CD4-positive, alpha-beta T cell treated with Interleukin-6 for 4 hours (primary cell): ENCODE results near the gene ARHGAP23.

Source experiments
- DNase-seq: peaks from one replicate; pipeline ENCODE4 v3.0.0-alpha.2; 2020; ENCODE audit warnings: mixed read lengths

ARHGAP23 gene

DNA sequence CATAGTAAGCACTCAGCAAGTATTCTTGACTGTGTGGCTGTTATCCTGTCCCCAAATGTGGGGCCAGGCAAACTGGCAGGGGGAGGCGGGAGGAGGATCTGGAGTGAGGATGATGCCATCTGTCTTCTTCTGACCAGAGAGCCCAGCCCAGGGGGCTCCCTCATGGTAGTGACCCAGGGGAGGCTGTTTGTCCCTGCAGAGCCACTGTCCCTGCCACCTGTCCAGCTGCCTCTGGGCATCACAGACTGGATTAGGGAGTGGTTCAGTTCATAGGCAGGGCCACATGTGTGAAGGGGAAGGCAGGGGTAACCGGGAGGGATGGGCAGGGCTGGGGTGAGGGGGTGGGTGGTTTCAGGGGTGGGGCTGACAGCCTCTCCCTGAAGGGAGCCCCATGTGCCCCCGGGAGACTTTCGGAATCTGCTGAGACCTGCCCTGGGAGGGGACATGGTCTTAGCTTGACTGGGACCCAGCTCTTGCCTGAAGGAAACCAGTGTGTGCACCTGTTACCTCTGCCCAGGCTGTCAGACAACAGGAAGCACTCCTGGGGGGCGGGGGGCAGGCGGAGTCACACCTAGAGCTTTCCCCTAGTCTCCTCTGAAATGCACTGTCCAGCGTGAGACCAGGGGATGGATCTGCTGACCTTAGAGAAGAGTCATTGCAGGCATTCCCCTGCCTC lies 15.2 kb downstream of the ARHGAP23 start:
- DNase-seq = peak; percentile 19

DNA sequence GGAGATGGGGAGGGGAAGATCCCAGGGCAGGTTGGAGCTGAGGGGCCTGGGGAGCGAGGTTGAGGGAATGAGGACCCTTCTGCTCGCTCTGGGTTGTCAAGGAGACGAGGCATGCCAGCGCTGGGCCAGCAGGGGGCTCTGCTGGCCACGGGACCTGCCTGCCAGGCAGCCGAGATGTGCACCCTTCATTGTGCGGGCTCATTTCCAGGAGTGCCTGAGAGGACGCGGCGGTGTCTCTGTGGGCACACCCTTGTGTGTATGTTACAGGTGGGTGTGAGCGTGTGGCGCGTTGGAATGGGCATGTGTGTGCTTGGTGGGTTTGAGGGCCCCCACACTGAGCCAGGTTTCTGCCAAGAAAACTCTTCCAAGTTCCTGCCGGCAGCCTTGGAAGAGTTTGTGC lies 15.9 kb downstream of the ARHGAP23 start:
- peak; percentile 64 for DNase-seq

DNA sequence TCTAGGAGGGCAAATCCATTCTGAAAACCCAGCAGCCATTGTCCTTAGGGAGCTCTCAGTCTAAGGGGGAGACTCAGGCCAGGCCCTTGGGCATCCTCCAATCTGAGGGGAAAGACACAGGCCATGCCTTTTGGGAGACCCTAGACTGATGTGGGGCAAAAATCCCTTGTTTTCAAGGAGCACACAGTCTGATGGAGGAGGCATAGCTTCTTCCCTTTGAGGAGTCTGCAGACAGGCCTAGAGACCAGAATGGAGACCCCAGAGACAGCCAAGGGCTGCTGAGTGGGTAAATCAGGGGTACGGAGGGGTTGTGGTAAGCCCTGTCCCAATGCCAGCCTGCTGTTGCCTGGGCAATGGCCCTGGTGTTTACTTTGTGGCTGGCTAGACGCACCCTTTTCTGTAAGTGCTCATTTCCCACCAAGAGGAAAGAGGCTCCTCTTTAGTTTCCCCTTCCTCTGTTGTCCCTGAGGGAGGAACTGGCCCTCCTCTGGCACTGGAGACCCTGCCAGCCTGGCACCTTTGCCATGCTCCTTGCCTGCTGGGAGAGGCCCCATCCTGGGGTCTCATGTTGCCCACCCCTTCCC lies 19.3 kb downstream of the ARHGAP23 start:
- no peak for DNase-seq

DNA sequence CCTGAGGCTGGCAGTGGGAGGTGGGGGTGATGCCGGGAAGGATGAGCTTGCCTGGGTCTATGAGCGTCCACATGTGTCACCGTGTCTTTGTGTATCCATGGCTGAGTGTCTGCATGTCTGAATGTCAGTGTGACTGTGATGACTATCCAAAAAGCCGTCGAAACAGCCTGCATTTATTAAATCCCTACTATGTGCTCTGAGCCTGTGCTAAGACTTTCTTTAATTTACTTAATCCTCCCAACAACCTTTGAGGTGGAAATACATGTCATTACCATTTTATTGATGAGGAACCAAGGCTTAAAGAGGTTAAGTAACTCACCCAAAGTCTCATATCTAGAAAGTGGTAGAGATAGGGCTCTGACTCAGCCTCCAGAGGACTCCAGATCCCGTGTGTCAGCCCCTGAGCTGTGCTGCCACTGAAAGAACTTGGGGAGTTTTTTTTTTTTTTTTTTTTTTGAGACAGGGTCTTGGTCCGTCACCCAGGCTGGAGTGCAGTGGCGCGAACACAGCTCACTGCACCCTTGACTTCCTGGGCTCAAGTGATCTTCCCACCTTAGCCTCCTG lies 20.0 kb downstream of the ARHGAP23 start:
- no peak for DNase-seq

DNA sequence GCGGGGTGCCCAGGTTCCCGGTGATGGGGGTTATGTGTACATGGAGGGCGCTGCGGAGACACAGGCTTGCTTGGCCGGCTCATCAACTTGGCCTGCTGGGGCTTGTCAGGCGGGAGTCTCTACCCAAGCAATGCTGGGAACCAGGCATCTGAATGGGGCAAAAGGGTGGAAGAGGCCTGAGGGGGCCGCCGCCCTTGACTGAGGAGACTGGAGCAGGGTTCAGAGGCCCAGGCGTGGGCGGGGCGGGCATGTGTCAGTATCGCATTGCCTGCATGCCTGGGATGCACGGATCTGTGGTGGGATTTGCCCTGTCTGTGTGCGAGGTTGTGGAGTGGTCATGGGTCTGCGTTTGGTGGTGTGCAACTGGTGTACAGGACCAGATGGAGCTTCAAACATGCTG lies 21.1 kb downstream of the ARHGAP23 start:
- no peak for DNase-seq

DNA sequence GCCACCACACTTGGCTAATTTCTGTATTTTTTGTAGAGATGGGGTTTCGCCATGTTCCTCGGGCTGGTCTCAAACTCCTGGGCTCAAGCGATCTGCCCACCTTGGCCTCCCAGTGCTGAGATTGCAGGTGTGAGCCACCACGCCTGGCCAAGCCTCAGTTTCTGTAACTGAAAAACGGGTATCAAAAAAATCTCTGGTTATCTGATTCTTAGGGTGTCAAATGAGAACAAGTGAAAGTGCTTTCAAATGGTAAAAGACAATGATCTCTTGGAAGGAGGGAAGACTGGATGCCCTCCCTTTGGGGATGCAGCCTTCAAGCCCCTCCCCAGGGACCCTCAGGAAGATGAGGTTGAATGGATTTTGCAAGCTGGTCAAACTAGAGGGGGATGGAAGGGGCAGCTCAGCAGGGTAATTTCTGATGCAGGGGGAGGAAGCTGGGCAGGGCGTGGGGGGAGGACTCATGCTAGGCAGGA lies 22.3 kb downstream of the ARHGAP23 start:
- no peak for DNase-seq

DNA sequence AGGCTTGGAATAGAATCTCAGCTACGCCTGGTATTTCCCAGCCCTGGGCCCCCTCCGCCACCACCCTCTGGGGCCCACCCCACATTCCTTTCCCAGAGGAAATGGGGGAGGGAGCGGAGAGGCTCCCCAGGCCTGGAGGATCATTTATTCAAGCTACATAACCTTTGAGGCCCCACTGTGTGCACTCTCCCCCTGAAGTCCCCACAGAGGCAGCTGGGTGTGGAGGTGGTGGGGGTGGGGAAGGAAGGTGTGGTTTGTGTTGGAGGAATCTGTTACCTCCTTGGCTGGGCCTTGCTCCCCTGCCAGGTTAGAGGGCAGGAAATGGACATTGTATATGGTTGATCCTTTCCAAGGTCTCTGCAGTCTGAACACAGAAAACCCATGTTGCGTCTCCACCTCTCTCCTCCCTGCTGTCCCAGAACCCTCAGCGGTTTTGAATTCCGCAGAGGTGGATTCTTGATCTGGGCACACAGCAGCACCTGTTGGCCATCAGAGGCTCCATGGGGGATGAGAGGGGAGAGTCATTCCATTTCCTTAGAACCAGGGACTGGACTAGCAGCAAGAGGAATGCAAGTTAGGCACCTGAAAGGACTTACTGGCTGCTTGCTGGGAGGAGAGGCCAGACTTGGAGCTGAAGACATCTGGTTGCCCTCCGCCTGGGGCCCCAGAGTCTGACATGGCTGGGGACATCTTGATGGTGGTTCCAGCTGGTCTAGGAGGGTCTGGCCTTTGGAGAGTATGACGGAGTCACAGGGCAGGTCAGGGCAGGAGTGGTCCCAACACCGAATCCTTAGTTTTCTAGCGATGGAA lies 23.0 kb downstream of the ARHGAP23 start:
- no peak for DNase-seq

DNA sequence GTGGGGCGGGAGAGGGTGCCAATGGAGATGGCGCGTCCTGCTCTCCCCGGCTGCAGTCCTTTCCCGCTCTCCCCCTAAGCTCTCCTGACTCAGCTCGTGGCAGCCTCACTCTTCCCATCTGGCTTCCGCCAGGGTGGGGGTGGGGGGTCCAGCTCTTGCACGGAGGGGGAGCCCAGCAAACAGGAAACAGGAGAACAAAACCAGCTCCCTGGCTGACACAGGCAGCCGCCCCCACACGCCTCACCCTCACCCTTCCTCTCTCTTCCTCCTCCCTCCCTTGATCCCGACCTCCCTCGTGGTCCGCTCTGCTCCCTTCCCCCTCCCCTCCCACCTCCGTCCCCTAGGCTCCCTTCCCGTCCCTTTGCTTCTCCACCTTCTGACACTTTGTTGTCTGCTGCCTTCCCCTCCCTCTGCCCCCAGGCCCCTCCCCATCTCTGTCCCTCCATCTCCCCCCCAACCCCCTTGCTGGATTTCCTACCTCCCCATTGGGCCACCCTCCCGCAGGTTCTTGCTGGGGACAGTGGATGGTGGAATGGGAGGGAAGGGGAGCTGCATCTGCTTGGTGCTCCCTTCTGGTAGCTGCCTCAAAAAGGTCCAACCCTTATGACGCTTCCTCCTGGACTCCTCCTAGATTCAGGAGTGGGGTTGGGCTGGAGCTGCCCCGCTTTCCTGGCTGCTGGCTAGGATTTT lies 23.7 kb downstream of the ARHGAP23 start:
- no peak for DNase-seq

DNA sequence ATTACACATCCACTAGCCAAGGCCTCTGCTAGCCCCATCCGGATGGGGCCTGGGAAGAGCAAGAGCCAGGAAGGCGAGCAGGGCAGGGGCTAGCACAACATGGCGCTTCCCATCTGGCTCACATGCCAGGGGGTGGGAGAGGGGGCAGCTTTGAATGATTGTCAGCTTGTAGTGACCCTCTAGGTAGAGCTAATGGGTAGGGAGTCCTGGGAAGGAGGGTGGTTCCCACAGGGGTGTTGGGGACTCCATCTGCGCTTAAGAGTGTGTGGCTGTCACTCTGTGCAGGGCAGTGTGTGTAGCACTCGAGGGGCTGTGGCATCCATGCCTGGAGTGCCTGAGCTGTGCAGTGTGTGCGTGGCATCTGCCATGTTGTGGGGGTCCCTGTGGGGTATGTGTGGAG lies 24.5 kb downstream of the ARHGAP23 start:
- DNase-seq = no peak

DNA sequence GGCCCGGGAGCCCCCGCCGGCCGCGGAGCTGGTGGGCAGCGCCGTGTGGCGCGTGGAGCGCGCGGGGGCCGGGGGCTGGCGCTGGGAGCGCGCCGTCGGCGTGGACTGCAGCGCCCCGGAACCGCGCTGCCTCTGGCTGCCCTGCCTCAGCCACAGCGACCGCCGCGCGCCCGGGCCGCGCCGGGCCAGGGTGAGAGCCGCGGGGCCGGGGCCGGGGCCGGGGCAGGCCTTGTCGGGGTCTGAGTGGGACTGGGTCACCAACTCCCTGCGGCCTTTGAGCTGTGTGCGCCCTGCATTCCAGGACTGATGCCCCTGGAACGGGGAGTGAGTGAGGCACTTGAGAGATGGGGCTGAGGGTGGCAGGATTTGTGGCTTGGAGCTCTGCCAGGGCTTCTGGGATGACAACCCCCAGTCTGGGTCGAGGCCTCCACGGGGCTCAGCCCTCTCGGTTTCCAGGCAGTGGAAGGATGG lies 25.7 kb downstream of the ARHGAP23 start:
- no peak for DNase-seq

DNA sequence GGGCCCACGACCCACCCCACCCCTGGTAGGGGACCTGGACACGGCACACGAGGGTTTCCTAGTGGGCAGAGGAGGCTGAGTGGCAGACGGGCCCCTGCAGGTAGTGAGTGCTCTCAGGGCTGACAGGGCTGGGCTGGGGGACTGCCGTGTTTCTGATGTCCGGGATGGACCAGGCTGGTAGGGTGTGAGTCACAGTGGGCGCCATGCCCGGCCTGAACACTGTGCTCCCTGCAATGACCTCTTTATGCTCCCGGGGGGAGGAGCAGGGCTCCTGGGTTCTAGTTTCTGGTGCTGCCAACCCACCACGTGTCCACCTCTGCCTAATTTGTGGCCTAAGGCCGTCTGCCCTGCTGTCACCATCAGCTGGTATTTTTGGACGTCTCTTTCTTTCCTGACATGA lies 26.3 kb downstream of the ARHGAP23 start:
- no peak for DNase-seq

DNA sequence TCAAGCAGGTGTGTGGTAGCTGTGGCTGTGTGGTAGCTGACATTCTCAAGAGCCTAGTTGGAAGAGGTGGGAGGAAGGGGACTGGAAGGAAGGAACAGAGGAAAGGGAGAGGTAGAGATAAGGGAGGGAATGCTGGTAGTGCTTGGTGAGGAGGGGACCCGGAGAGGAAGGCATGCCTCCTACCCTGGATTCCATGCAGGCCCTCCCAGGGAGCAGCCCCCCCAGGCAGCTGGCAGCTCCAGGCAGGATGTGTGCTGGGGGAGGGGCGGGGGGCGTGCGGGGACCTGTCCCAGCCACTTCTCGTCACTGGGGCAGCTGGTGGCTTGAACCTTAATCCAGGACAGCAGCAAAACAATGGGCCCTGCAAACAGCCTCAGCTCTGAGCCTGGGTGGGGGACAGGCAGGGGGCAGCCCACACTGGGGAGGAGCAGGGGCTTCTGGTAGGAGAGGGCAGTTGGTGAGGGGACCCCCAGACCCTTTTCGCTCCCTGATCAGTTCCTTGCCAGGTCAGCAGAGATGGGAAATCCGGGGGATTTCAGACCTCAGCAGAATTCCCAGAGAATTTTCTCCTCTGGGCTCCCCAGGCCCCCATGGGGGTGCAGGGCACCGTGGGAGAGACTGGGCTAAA lies 27.1 kb downstream of the ARHGAP23 start:
- no peak for DNase-seq

DNA sequence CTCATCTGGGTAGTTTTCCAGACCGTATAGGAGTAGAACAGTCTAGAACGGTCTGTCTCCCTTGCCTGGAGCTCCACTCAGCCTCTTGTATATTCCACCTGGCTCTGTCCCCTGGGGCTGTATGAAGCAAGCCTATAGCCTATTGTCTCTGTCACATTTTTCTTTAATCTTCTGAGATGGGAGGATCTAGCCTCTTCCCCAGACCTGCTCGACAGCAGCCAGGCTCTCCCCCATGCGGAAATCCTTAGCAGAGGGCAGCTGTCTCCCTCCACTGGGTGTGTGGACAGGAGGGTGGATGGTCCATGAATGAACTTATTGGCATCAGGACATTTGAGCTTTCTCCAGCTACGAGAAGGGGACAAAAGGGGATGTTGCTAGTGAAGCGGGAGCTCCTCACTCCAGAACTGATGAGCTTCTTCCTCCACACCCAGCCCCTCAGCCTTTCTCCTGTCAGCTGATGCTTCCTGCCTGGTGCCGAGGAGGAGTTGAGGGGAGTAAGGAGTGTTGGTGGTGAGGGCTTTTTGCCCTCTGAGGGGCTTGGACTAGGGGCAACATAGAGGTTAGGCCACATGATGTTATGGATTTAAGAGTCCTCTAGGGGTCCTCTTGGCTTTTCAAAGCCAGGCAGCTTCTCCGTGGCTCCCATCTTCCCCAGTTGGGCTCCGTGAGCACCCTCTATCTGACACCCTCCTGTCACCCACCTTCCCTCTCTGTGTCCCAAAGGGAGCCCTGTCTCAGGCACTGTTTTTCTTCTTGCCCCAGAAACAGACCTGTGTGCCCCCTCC lies 28.0 kb downstream of the ARHGAP23 start:
- no peak for DNase-seq

DNA sequence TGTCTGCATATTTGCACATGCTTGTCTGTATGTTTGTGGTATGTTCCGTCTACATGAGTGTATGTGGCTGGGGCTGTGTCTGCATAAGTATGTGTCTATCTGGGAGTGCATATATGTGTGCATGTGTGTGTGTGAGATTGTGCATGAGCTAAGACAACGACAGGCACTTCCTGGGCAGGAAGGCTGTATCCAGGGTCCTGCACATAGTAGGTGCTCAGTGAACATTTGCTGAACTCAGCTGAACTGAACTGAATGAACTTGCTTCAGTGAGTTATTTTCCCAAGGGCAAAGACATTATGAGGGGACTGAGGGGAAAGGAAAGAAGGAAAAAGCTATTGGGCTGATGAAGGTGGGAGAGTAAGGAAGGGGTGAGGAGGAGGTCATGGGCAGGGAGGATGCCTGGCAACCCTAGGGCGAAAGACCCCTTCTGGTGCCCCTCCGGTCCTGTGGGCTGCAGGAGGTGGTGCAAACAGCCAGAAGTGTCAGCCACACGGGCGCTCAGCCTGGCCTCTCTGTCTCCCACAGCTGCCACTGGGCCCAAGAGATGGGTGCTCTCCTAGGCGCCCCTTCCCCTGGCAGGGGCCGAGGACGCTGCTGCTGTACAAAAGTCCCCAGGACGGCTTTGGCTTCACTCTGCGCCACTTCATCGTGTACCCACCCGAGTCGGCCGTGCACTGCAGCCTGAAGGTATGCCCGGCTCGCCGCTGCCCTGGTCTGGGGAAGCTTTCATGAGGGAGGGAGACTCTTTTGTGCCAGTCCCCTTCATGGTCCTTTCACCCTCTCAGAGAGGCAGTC lies 29.5 kb downstream of the ARHGAP23 start:
- no peak for DNase-seq

DNA sequence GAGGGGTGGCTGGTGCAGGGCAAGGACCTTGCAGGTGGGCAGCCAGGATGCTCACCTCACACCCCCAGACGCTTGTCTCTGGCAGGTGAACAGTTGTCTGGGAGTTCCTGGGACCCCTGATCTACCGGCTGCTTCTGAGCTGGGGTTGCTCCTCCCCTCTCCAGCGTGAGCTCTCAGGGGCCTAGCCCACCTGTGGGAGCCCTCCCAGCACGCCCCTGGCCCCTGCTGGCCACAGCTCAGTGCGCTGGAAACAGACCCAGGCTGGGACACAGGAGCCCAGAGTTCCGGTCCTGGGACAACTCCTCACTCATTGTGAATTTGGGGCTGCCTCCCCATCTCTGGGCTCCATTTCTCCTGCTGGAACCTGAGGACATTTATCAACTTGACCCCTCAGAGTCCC lies 30.3 kb downstream of the ARHGAP23 start:
- no peak for DNase-seq

DNA sequence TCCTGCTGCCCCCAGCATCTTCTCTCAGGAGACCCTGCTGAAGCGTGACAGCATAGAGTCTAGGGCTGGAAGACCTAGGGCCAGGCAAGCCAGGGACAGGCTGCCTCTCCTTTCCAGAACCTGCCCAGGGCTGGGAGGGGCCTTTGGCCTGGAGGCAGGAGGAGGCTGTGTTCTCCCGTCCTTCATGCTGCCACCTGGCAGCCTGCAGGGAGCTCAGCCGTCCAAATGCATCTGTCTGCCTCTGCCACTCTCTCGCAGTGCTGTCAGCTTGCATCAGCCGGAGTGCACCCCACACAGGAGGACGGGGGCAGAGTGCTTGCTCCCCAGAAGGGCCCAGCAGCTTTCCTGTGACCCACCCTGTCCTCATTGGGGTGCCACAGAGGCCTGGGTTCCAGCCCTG lies 31.3 kb downstream of the ARHGAP23 start:
- no peak for DNase-seq

DNA sequence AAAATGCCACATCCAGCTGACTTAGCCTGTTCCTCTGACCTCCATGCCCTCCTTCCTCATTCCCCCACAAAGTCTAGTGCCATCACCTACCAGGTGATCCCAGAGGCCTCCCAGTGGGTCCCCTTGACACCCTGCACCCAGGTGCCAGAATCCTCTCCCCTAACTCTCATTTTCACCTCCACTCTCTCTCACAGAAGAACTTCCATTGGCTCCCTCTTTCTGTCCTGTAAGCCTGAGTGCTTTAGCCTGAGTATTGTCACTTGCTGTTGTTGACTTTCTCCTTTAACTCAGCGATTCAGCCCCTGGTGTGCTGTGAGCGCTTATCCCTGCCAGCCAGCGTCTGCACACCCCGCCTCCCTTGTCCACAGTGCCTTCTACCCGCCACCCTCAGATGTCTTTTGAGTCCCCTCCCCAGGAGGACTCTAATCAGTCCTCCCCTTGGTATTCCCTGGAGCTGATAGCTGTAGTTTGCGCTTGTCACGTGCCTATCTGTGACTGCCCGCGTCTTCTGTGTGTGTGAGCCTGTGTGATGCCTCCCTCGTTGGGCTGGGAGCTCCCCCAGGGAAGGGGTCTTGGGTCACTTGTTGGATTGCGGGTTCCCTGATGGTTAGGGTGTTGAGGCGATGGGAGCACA lies 31.9 kb downstream of the ARHGAP23 start:
- DNase-seq = no peak

DNA sequence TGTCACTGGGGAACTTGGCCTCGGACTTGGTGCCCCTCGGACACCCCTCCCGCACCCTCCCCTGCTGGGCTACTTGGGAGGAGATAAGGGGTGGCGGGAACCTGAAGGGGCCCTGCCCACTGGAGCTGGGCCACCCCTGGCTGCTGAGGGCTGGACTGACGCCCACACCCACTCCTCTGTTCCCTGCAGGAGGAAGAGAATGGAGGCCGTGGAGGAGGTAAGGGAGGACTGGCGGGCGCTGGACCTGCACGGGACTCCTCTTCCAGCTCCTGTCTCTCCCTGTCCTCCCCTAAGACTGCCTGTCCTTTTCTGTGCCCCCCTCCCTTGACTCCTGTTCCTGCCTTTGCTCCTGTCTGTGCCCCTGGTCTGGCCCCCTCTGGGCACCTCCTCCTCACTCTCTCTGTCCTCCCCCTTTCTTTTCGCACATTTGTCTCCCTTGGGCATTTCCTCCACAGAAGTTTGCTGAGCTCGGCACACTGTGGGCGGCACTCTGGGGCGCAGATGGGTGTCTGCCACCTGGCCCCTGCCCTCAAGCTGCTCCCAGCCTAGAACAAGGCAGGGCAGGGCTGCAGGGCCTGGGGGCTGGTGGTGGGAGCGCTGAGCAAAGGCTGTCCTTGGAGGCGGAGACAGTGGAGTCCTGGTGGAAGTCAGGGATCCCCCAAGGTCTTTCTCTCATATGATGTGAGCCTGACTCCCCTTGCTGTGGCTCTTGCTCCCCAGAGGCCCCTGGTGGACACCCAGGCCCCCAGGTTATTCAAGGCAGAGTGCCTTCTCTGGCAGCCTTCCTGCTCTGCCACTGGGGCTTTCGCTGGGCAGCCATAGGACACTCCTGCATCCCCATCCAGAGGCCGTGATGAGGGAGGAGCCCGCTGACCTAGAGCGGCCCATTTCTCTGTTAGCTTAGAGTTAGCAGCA lies 32.7 kb downstream of the ARHGAP23 start:
- DNase-seq = no peak

DNA sequence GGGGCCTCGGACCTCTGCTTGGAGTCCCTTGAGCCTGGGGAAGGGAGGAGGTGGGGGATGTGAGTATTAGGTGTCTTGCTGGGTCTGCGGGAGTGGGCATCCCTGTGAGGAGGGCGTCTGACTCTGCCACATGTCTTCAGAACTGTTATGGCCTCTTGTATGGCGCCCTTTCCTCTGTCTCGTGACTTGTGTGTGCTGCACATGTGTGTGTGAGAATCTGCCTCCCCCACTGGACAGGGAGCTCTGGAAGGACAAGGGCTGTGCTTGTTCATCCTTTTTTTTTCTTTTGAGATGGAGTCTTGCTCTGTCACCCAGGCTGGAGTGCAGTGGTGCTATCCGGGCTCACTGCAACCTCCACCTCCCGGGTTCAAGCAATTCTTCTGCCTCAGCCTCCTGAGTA lies 33.4 kb downstream of the ARHGAP23 start:
- DNase-seq = no peak
